GM08714 (cell line): ENCODE data around the gene USP17L20.
"Not testable (repeated sequence)": the region's sequence is repeated elsewhere in the genome, so short reads cannot be mapped to it uniquely, and the experiment has no call there.

Experiments used
- H3K4me3 ChIP-seq: fragments of 200-500 bp; sonication (Bioruptor generic); 2 replicates; pipeline ENCODE4 v1.5.1; 2014; ENCODE audit warnings: mild to moderate bottlenecking, low read length, inconsistent platforms

The USP17L20 gene, protein sequence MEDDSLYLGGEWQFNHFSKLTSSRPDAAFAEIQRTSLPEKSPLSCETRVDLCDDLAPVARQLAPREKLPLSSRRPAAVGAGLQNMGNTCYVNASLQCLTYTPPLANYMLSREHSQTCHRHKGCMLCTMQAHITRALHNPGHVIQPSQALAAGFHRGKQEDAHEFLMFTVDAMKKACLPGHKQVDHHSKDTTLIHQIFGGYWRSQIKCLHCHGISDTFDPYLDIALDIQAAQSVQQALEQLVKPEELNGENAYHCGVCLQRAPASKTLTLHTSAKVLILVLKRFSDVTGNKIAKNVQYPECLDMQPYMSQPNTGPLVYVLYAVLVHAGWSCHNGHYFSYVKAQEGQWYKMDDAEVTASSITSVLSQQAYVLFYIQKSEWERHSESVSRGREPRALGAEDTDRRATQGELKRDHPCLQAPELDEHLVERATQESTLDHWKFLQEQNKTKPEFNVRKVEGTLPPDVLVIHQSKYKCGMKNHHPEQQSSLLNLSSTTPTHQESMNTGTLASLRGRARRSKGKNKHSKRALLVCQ

DNA sequence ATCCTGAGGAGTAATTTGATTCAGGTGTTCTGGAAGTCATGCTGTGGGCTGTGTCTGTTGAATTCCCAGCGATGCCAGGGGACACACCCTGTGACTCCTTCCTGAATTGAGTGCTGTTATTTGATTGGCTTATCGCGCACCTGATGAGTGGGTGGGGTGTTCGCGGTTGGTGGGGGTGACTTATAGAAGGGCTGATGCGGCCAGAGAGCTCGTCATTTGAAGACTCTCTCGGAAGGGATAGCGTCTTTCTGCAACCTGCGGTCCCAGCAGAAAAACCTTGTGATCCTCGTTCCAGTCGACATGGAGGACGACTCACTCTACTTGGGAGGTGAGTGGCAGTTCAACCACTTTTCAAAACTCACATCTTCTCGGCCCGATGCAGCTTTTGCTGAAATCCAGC, at the start of gene USP17L20:
Gene USP17L20, plus strand, starts transcription at position 301 of the 400 bp plus-strand sequence. Its CDS starts 0 bp downstream, at position 301.
- H3K4me3 ChIP-seq: not testable (repeated sequence)

DNA sequence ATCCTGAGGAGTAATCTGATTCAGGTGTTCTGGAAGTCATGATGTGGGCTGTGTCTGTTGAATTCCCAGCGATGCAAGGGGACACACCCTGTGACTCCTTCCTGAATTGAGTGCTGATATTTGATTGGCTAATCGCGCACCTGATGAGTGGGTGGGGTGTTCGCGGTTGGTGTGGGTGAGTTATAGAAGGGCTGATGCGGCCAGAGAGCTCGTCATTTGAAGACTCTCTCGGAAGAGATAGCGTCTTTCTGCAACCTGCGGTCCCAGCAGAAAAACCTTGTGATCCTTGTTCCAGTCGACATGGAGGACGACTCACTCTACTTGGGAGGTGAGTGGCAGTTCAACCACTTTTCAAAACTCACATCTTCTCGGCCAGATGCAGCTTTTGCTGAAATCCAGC, 47.6 kb upstream of the USP17L20 start, which contains the start of gene USP17L10:
Gene USP17L10, plus strand, starts transcription at position 301 of the 400 bp plus-strand sequence. Its CDS starts 0 bp downstream, at position 301.
- H3K4me3 ChIP-seq: not testable (repeated sequence)

DNA sequence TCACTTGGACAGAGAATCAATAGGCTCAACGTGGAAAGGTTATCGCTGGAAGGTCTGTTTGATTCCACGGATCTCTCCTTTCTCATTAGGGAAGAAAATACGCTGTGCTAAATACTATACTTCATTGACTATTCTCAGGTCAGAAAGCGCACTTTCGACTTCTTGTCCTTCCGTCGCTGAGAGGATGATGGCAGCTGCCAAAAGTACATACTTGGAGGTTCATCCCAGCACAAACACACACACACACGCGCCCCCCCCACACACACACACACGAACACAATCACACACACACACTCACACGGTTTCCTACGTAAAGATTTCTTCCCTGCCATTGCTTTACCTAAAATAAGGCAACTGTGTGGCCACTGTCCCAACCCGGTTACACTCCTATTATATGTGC, 43.2 kb upstream of the USP17L20 start:
- not testable (repeated sequence) for H3K4me3 ChIP-seq

DNA sequence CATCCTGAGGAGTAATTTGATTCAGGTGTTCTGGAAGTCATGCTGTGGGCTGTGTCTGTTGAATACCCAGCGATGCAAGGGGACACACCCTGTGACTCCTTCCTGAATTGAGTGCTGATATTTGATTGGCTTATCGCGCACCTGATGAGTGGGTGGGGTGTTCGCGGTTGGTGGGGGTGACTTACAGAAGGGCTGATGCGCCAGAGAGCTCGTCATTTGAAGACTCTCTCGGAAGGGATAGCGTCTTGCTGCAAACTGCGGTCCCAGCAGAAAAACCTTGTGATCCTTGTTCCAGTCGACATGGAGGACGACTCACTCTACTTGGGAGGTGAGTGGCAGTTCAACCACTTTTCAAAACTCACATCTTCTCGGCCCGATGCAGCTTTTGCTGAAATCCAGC, 42.8 kb upstream of the USP17L20 start, which contains the start of gene USP17L11:
Gene USP17L11, plus strand, starts transcription at position 301 of the 400 bp plus-strand sequence. Its CDS starts 0 bp downstream, at position 301.
- not testable (repeated sequence) for H3K4me3 ChIP-seq

DNA sequence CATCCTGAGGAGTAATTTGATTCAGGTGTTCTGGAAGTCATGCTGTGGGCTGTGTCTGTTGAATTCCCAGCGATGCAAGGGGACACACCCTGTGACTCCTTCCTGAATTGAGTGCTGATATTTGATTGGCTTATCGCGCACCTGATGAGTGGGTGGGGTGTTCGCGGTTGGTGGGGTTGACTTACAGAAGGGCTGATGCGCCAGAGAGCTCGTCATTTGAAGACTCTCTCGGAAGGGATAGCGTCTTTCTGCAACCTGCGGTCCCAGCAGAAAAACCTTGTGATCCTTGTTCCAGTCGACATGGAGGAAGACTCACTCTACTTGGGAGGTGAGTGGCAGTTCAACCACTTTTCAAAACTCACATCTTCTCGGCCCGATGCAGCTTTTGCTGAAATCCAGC, 38.1 kb upstream of the USP17L20 start, which contains the start of gene USP17L12:
Gene USP17L12, plus strand, starts transcription at position 301 of the 400 bp plus-strand sequence. Its CDS starts 0 bp downstream, at position 301.
- H3K4me3 ChIP-seq: not testable (repeated sequence)

DNA sequence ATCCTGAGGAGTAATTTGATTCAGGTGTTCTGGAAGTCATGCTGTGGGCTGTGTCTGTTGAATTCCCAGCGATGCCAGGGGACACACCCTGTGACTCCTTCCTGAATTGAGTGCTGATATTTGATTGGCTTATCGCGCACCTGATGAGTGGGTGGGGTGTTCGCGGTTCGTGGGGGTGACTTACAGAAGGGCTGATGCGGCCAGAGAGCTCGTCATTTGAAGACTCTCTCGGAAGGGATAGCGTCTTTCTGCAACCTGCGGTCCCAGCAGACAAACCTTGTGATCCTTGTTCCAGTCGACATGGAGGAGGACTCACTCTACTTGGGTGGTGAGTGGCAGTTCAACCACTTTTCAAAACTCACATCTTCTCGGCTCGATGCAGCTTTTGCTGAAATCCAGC, 33.3 kb upstream of the USP17L20 start, which contains the start of gene USP17L13:
Gene USP17L13, plus strand, starts transcription at position 301 of the 400 bp plus-strand sequence. Its CDS starts 0 bp downstream, at position 301.
- not testable (repeated sequence) for H3K4me3 ChIP-seq

DNA sequence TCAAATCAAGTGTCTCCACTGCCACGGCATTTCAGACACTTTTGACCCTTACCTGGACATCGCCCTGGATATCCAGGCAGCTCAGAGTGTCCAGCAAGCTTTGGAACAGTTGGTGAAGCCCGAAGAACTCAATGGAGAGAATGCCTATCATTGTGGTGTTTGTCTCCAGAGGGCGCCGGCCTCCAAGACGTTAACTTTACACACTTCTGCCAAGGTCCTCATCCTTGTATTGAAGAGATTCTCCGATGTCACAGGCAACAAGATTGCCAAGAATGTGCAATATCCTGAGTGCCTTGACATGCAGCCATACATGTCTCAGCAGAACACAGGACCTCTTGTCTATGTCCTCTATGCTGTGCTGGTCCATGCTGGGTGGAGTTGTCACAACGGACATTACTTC, 27.7 kb upstream of the USP17L20 start:
- H3K4me3 ChIP-seq: not testable (repeated sequence)

DNA sequence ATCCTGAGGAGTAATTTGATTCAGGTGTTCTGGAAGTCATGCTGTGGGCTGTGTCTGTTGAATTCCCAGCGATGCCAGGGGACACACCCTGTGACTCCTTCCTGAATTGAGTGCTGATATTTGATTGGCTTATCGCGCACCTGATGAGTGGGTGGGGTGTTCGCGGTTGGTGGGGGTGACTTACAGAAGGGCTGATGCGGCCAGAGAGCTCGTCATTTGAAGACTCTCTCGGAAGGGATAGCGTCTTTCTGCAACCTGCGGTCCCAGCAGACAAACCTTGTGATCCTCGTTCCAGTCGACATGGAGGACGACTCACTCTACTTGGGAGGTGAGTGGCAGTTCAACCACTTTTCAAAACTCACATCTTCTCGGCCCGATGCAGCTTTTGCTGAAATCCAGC, 23.8 kb upstream of the USP17L20 start, which contains the start of gene USP17L15:
Gene USP17L15, plus strand, starts transcription at position 301 of the 400 bp plus-strand sequence. Its CDS starts 0 bp downstream, at position 301.
- H3K4me3 ChIP-seq: not testable (repeated sequence)

- not testable (repeated sequence) for H3K4me3 ChIP-seq
These were observed 19.5 kb upstream of the USP17L20 start for GRCh38 chr4:9238461-9238860.

GRCh38 chr4:9243579-9243978, 14.3 kb upstream of the USP17L20 start, which contains the start of gene USP17L17:
TSS of gene USP17L17 (plus strand) at chr4:9243879. CDS start at chr4:9243879, 0 bp downstream.
- H3K4me3 ChIP-seq: not testable (repeated sequence)

- not testable (repeated sequence) for H3K4me3 ChIP-seq
These were observed 9.8 kb upstream of the USP17L20 start, which contains the start of gene USP17L18 for GRCh38 chr4:9247953-9248680. TSS of gene USP17L18 (plus strand) at chr4:9248630. CDS start at chr4:9248630, 0 bp downstream.

DNA sequence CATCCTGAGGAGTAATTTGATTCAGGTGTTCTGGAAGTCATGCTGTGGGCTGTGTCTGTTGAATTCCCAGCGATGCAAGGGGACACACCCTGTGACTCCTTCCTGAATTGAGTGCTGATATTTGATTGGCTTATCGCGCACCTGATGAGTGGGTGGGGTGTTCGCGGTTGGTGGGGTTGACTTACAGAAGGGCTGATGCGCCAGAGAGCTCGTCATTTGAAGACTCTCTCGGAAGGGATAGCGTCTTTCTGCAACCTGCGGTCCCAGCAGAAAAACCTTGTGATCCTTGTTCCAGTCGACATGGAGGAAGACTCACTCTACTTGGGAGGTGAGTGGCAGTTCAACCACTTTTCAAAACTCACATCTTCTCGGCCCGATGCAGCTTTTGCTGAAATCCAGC, 4.8 kb upstream of the USP17L20 start, which contains the start of gene USP17L19:
Gene USP17L19, plus strand, starts transcription at position 301 of the 400 bp plus-strand sequence. Its CDS starts 0 bp downstream, at position 301.
- not testable (repeated sequence) for H3K4me3 ChIP-seq

DNA sequence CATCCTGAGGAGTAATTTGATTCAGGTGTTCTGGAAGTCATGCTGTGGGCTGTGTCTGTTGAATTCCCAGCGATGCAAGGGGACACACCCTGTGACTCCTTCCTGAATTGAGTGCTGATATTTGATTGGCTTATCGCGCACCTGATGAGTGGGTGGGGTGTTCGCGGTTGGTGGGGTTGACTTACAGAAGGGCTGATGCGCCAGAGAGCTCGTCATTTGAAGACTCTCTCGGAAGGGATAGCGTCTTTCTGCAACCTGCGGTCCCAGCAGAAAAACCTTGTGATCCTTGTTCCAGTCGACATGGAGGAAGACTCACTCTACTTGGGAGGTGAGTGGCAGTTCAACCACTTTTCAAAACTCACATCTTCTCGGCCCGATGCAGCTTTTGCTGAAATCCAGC, 4.6 kb downstream of the USP17L20 start, which contains the start of gene USP17L21:
Gene USP17L21, plus strand, starts transcription at position 301 of the 400 bp plus-strand sequence. Its CDS starts 0 bp downstream, at position 301.
- H3K4me3 ChIP-seq: not testable (repeated sequence)

DNA sequence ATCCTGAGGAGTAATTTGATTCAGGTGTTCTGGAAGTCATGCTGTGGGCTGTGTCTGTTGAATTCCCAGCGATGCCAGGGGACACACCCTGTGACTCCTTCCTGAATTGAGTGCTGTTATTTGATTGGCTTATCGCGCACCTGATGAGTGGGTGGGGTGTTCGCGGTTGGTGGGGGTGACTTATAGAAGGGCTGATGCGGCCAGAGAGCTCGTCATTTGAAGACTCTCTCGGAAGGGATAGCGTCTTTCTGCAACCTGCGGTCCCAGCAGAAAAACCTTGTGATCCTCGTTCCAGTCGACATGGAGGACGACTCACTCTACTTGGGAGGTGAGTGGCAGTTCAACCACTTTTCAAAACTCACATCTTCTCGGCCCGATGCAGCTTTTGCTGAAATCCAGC, 9.4 kb downstream of the USP17L20 start, which contains the start of gene USP17L22:
Gene USP17L22, plus strand, starts transcription at position 301 of the 400 bp plus-strand sequence. Its CDS starts 0 bp downstream, at position 301.
- H3K4me3 ChIP-seq: not testable (repeated sequence)

GRCh38 chr4:9271719-9272118, 13.8 kb downstream of the USP17L20 start:
- not testable (repeated sequence) for H3K4me3 ChIP-seq
